Activated CD4-positive, alpha-beta T cell treated with anti-CD3 and anti-CD28 coated beads, Interleukin-2, Interleukin-6, amounts not matched to agents 100 ng/mL and 50 ng/mL, durations not matched to agents 16 hours and 8 hours (primary cell): Measurements from ENCODE around the gene MIPEP.
"Not testable (repeated sequence)": the region's sequence is repeated elsewhere in the genome, so short reads cannot be mapped to it uniquely, and the experiment has no call there.

Experiments
- DNase-seq: peaks from one replicate; pipeline ENCODE4 v3.0.0-alpha.2; 2020

The MIPEP gene

GRCh38 chr13:23884361-23884760 is 4.8 kb downstream of the MIPEP start:
- not testable (repeated sequence) for DNase-seq

- no peak for DNase-seq
These were observed 5.9 kb downstream of the MIPEP start for GRCh38 chr13:23883255-23883654.

DNA sequence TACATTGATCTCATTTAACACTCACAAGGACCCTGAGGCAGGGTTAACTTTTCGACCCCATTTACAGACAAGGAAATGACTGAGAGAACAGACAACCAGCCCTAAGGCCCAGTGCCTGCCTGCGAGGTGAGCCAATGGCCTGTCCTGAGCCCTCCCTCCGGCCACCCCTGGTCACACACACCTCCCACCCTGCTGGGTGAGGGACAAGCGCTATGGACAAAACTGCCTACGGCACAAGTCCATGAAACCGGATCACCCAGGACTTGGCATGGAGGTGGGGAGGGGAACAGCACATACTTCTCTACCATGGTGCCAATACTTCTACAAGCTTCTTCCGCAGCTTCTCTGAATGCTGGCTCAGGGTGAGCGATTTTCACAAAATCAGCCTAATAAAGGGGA is 7.8 kb downstream of the MIPEP start:
- not testable (repeated sequence) for DNase-seq

- not testable (repeated sequence) for DNase-seq
These were observed 8.5 kb downstream of the MIPEP start for GRCh38 chr13:23880493-23881401.

- DNase-seq = no peak
These were observed 11.9 kb downstream of the MIPEP start for GRCh38 chr13:23877286-23877685.

- DNase-seq = no peak
These were observed 12.9 kb downstream of the MIPEP start for GRCh38 chr13:23876265-23876664.

DNA sequence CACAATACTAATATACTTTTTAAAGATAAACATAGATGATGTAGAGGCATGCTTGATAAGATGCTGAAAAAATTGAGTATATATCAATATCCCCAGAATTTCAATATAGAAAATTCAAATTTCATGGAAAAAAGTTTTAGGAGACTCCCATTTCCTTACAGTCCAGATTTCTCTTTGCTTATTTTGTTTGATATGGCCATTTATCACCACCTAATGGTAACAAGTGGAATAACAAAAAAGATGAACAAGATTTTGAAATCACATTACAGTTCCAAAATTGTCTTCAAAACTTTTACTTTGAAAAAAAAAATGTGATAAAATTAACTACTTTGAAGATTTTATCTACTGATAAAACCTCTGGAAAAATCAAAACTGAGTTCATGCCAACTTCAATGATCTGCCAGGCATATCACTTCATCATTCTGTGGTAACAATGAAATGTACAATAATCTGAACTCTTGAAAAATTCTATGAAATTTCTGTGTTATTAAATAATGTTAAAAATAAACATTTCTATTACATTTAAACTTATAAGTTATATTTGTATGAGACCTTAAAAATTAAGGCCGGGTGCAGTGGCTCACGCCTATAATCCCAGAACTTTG is 17.5 kb downstream of the MIPEP start:
- DNase-seq = no peak

DNA sequence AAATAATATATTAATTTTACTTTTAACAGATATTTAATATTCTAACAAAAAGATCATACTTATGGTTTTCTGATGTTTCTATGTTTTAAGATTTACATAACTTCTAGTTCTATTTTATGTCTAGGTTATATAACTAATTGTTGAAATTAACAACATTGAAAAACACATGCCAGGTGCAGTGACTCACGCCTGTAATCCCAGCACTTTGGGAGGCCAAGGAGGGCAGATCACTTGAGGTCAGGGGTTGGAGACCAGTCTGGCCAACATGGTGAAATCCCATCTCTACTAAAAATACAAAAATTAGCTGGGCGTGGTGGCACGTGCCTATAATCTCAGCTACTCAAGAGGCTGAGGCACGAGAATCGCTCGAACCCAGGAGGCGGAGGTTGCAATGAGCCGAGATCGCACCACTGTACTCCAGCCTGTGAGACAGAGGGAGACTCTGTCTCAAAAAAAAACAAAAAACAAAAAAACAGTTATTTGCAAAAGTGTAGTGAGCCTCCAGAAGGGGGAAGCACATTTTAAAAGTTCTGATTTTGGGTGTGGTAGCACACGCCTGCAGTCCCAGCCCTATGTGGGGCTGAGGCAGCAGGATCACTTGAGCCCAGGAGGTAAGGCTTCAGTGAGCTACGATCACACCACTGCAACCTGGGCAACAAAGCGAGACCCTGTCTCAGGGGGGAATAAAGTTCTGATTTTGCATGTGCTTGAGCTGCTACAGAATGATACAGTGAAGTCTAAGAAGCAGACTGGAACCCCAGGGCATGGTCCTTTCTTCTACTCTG is 18.7 kb downstream of the MIPEP start:
- no peak for DNase-seq

GRCh38 chr13:23868521-23868920 is 20.7 kb downstream of the MIPEP start:
- no peak for DNase-seq

DNA sequence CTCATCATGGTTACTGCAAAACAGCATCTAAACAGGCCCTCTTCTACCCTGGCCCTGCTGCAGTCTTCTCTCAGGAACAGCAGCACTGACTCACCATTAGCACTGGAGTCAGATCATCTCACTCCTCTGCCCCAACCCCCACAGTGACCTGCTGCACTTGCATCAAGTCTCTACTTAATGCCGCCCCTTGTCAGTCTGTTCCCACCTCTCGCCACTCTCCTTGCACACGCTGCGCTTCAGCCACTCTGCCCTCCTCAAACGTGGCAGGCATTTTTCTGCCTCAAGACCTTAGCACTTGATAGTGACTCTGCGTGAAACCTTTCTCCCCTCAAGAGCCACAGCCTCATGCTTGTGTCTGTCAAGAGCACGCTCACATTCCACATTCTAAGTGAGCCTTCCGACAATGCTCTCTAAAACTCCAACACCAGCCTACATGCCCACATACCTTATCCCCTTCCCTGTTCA is 22.1 kb downstream of the MIPEP start:
- no peak for DNase-seq

- DNase-seq = no peak
These were observed 22.7 kb downstream of the MIPEP start for GRCh38 chr13:23866420-23867026.

GRCh38 chr13:23865906-23866305 is 23.3 kb downstream of the MIPEP start:
- DNase-seq = no peak

GRCh38 chr13:23865026-23865425 is 24.2 kb downstream of the MIPEP start:
- DNase-seq = no peak

GRCh38 chr13:23861310-23861709 is 27.9 kb downstream of the MIPEP start:
- DNase-seq = no peak

DNA sequence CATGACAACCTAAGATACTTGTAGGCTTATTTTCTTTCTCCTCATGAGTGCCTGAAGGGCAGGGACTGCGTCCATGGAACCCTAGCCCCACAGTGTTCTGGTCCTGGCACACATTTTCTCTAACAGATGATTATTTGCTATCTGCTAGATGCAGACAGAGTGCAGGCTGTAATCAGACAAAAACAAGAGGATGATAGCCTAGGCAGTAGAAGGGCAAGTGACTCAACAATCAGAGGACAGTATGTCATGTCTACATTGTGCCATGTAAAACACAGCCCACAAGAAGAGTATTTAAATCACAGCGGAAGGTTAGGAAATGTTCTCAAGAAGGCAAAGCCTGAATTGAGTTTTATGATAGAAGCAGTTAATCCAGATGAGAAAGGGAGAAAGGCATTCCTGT is 29.3 kb downstream of the MIPEP start:
- DNase-seq = no peak

- DNase-seq = no peak
These were observed 29.7 kb downstream of the MIPEP start for GRCh38 chr13:23859455-23859854.

DNA sequence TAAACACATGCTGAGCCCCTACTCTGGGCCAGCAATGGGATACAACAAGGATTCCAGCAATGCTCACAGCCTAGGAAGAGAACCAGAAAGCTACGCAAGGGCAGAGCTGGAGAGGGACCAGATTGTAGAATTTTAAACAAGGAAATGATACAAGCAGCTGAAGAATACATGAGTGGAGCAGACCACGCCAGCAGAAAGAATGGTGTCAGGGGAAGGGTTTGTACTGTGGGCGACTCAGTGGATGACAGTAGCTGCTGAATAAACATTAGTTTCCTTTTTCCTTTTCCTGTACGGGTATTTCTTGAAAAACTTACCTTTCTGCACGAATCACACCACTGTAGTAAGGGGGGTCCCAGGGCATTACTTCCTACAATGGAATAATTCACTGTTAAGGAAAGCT is 30.7 kb downstream of the MIPEP start:
- no peak for DNase-seq

- no peak for DNase-seq
These were observed 33.0 kb downstream of the MIPEP start for GRCh38 chr13:23856008-23856750.

DNA sequence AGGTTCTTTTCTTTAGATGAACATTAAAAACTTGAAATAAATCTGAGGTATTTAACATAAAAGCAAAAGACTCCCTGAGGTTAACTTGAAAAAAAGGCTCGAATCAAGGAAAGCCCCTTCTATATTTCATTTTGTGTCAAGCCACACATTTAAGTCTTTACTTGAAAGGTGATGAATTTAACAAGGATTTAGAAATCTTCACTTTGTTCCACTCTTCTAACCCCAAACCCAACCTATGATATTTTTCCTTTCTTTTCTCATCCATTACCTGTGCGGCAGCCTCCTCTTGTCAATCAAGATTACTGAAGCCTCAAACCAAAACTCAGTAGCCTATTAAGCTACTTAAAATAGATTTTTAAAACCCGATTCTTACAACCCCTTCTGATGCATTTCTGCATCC is 33.8 kb downstream of the MIPEP start:
- no peak for DNase-seq

DNA sequence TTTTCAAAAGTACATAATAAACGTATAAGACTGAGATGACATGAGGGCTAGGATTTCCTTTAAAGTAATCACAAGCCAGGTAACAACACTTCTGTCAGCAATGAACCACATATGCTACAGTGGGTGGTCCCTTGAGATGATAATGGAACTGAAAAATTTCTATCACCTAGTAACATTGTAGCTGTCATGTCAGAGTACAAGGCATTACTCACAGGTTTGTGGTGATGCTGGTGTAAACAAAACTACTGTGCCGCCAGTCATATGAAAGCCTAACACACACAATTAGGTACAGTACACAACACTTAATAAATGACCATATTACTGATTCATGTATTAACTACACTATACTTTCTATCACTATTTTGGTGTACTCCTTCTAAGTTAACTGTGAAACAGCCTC is 36.8 kb downstream of the MIPEP start:
- no peak for DNase-seq

- no peak for DNase-seq
These were observed 38.1 kb downstream of the MIPEP start for GRCh38 chr13:23851106-23851505.

- DNase-seq = no peak
These were observed 39.1 kb downstream of the MIPEP start for GRCh38 chr13:23850134-23850533.
